HG03064 (cell line): ENCODE results near the gene FUT3.
"Not testable (repeated sequence)": the region's sequence is repeated elsewhere in the genome, so short reads cannot be mapped to it uniquely, and the experiment has no call there.

Experiments used
- ATAC-seq: cut with Tn5 transposase; IDR thresholded peaks from one replicate; pipeline ENCODE4 v1.9.1; 2021; ENCODE audit warnings: low read depth; ENCODE audit not compliant: unreplicated experiment

The FUT3 gene

DNA sequence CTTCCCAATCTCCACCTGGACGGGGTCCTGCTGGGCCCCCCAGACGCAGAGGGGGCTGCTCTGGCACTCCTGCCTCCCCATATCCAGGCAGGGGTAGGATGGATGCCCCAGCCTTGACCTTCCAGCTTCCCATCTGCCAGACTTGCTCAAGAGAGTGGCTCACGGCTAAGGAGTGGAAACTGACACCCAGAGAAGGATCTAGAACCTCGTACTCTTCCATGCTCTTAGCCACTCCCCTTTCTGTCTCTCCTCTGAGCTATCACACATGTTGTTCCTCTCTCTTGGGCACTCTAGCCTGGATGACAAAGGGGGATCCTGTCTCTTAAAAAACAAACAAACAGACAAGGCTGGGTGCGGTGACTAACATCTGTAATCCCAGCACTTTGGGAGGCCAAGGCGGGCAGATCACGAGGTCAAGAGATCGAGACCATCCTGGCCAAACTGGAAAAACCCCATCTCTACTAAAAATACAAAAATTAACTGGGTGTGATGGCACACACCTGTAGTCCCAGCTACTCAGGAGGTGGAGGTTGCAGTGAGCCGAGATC, 31.2 kb upstream of the FUT3 start:
- ATAC-seq, result no peak

DNA sequence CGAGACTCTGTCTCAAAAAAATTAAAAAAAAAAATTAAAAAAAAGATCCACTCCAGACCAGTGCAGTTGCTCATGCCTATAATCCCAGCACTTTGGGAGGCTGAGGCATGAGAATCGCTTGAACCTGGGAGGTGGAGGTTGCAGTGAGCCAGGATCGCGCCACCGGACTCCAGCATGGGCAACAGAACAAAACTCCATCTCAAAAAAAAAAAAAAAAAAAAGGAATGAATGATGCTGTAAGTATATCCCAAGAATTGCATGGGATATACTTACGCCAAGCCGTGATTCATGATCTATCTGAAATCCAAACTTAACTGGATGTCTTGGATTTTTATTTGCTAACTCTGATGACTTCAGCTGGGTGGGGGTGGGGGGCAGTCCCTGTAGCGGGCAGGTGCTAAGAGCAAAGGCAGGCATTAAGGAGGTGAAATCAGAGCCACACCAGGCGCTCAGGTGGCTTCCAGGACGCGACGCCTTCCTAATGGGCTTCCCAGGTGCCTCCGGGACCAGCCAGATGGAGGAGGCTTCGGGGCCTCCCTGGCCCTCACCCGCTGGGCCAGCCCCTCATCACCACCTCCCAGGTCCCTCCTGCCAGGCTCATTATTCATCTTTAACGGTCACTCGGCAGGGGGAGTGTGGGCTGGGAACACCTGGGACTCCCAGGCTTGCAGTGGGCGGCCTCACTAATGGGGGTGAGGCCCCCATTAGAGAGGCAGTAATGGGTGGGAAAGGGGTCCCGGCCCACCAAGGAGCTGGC, 30.5 kb upstream of the FUT3 start:
- ATAC-seq, result no peak

DNA sequence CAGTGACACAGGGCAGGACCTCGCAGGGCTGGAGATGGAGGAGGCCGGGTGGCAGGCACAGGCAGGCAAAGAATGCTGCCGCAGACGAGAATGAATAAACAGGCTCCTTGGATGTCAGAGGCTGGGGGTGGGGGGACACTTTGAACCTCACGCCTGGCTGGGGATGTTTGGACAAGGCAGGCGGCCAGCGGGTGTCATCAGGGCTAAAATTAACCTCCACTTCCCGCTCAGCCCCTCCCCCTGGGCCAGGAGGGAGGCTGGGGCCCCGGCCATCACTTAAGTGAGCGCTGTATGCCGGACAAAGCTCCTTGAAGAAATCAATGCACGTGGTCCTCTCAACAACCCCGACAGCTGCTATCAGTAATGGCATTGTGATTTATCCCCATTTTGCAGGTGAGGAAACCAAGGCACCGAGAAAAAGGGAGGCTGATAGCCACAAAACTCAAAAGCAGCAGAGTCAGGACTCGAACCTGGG, 29.4 kb upstream of the FUT3 start:
- no peak for ATAC-seq

DNA sequence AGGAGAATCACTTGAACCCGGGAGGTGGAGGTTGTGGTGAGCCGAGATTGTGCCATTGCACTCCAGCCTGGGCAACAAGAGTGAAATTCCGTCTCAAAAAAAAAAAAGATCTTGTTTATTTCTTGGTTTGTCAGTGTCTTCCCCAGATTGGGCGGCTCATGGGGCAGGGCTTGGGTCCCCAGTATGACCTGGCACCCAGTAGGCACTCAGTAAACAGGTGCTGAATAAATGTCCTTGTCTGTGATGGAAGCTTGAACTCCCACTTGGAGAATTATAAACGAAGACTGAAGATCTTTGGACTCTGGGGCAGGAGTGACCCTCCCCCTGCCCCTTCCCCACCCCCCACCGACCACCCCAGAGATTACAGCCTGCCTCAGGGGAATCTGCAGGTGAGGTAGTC, 28.9 kb upstream of the FUT3 start:
- no peak for ATAC-seq

DNA sequence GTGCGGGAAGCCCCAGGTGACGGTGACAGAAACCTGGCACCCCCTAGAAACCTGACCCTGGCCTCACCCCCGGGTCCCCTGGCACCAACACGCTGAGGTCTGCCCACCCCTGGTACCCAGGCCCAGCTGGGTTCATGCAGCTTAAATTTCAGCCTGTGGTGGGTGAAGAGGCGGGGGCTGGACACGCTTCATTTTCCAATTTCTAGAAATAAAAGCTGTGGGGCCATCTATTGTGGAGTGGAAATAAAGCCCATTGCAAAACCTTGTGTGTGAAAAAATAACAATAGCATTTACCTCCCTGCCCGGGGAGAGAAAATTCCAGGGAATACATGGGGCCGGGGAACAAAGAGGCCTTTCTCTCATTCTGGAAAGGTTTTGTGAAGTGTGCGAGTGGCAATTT, 26.6 kb upstream of the FUT3 start:
- ATAC-seq, result no peak

DNA sequence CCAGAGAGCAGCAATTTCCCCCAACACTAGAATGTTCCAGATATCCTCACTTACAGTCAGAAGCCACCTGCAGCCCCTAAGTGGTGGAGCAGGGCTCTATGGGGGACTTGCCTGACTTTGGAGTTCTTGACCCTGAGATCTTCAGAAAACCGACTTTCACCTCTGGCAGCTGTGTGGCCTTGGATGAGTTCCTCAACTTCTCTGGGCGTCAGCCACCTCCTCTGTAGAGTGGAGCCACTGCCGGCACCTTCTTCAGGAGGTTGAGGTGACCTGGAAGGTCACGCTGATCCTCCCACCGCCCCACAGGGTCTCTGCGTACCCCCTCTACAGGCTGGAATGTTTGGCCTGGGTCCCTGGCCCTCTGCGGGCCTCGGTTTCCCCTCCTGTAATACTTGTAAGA, 26.2 kb upstream of the FUT3 start:
- no peak for ATAC-seq

DNA sequence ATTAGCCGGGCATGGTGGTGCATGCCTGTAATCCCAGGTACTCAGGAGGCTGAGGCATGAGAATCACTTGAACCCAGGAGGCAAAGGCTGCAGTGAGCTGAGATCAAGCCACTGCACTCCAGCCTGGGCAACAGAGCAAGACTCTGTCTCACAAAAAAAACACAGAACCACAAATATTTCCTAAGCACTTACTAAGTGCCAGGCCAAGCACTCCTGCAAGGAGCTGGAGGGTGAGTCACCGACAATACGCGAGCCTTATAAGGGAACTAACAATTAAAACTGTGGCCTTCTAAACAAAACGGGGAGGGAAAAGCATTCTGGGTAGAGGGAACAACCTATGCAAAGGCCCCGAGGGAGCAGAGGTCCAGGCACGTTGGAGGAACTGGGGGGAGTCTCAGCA, 23.2 kb upstream of the FUT3 start:
- not testable (repeated sequence) for ATAC-seq

DNA sequence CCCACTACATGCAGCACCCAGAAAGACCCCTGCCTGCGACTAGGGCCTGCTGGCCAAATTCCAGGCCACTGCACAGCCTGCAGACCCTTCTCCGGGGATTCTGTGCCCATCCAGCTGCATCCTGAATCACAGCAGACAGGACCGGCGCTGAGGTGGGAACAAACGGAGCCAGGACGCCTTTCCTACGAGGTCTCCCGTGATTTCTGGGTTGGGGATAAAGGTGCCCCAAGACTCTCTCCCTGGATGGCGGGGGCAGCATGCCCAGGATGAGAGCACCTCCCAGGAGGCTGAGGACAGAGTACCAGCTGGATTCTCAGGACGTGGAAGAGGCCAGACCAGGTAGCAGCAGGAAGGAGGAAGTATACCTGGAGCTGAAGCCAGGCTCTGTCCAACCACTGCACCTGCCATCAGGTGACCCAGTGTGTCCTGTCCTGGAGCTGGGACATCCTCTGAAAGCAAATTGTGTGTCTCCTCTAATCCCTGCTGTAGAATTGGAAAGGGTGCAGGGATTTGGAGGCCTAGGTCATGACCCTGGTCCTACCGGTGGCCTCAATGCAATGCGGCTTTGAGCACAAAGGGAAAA, 22.5 kb upstream of the FUT3 start:
- no peak for ATAC-seq

DNA sequence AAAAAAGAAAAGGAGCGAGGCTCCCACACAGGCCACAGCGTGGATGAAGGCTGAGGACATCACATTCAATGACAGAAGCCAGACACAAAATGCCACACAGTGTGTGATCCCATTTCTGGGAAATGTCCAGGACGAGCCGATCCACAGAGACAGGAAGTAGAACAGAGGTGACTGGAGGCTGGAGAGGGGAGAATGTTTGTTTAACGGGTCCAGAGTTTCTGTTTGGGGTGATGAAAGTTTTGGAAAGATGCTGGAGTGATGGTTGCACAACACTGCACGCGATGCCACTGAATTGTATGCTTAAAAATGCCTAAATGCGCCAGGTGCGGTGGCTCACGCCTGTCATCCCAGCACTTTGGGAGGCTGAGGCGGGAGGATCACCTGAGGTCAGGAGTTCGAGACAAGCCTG, 19.7 kb upstream of the FUT3 start:
- no peak for ATAC-seq

DNA sequence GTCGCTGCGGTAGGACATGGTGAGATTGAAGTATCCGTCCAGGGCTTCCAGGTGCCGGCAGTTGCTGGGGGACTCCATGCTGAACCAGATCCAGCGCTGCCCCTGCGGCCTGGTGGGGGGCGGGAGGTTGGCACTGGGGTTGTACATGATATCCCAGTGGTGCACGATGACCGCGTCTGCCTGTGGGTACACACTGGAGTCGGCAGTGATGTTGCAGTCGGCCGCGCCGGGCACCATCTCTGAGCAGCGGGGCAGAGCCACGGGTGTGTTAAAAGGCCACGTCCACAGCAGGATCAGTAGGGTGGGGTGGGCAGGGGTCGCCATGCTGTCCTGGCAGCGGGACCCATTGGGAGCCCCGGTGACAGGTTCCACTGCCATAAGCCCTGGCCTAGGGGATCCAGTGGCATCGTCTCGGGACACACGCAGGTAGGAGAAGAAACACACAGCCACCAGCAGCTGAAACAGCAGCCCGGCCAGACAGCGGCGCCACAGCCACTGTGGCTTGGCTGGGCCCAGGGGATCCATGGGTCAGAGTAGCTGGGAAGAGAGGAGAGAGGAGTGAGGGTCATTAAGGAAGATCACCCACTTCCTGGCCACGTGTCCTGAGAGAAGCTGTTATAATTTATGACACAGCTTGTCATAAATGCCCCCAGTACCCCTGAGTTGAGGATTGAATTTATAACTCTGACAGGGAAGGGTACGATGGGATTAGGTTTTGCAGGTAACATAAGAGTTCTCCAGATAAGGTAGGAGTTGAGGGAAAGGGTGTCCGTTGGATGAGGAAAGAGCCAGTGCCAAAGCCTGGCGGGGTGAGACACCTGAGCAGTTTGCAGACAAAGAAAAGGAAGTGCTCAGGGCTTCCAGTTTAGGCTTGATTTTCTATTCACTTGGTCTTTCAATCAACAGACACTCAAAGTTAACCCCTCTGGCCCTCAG, 16.2 kb upstream of the FUT3 start:
- ATAC-seq, result no peak

DNA sequence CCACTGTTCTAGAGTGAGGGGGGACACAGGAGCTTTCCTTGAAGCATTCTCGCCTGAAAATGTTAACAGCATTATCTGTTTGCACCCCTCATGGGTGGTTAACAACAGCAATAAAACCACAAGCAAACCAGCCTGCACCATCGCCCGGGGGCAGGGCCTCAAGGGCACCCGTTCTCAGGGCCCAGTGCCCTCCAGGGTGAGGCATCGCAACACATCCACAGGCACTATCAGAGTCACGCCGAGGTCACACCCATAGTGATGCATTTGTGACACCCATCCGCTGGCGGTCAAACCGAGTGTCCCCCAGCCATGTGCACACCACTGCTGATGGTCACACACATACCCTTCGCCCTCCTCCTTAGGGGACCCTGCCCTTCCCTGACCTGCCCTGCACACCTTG, 14.5 kb upstream of the FUT3 start:
- ATAC-seq, result no peak

DNA sequence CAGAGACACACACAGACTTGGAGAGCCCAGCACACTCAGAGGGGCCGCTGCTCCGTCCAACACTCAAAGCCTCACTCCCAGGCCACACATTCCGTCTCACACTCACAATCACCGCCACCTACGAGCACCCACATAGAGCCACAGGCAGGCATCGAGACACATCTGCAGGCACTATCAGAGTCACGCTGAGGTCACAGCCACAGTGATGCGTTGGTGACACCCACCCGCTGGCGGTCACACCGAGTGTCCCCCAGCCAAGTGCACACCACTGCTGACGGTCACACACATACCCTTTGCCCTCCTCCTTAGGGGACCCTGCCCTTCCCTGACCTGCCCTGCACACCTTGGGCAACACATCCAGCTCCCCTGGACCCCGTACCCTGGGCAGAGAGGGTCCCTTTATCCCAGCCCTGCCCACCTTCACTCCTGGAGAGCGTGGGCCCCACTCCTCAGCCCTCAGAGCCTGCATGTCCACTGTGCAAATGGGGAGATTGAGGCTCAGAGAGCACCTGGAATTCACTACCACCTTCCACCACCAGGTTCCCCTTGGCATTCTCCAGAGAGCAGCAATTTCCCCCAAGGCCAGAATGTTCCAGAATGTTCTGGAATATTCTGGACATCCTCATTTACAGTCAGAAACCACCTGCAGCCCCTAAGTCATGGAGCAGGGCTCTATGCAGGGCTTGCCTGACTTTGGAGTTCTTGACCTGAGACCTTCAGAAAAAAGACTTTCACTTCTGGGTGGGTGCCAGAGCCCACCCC, 13.7 kb upstream of the FUT3 start:
- no peak for ATAC-seq

DNA sequence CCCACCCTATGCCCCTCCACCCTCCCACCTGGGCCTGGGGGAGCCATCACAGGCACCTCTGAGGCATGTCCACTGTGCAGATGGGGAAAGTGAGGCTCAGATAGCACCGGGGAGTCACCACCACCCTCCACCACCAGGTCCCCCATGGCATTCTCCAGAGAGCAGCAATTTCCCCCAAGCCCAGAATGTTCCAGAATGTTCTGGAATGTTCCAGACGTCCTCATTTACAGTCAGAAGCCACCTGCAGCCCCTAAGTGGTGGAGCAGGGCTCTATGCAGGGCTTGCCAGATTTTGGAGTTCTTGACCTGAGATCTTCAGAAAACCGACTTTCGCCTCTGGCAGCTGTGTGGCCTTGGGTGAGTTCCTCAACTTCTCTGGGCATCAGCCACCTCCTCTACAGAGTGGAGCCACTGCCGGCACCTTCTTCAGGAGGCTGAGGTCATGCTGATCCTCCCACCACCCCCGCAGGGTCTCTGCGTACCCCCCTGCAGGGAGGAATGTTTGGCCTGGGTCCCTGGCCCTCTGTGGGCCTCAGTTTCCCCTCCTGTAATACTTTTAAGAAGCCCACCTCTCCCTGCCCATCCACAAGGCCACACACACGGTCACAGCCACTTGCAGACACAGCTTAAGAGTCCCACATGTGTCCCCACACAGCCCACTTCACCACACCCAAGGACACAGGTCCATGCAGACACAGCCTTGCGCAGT, 12.9 kb upstream of the FUT3 start:
- no peak for ATAC-seq

DNA sequence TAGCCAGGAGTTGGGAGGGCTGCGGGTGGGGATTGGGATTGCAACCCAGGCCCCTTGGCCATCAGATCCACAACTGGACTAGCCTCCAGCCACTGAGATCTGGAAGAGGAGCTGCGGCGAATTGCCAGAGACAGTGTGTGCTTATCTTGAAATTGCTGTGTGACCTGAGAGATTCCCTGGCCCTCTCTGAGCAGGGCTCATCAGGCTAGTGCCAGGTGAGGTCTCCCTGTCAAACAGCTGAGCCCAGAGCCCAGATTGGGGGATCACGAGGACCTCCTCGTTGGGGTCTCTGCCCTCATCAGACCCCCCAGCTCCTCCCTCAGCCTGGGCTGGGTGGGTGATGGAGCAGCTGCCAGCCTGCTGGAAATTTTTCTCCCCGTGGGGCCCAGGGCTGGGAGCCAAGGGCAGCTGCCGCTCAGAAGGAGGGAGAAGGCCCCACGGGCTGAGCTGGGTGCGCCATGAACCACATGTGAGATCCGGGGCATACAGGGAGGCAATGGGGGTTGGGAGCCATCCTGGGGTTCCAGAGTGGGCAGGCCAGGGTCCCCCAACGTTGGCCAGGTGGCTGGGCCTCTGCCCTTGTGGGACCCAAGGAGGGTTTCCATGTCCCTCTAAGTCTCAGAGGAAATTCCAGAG, 11.9 kb upstream of the FUT3 start:
- no peak for ATAC-seq

DNA sequence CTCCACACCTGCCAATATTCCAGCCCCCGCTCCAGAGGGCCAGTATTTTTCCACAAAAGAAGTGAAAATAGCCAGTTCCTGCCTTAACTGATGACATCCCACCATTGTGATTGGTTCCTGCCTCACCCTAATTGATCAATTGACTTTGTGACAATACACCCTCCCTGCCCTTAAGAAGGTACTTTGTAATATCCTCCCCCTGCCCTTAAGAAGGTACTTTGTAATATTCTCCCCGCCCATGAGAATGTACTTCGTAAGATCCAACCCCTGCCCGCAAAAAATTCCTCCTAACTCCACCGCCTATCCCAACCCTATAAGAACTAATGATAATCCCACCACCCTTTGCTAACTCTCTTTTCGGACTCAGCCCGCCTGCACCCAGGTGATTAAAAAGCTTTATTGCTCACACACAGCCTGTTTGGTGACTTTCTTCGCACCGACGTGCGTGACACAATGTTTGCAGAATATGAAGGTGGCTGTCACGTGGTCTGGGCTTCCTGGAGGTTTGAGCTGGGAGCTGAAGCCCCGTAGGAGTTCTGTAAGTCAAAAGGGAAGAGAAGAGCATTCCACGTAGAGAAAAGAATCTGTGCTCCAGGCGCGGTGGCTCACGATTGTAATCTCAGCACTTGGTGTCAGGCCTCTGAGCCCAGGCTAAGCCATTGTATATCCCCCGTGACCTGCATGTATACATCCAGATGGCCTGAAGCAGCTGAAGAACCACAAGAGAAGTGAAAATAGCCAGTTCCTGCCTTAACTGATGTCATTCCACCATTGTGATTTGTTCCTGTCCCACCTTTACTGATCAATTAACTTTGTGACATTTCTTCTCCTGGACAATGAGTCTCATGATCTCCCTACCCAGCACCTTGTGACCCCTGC, 6.2 kb upstream of the FUT3 start:
- ATAC-seq, result no peak

DNA sequence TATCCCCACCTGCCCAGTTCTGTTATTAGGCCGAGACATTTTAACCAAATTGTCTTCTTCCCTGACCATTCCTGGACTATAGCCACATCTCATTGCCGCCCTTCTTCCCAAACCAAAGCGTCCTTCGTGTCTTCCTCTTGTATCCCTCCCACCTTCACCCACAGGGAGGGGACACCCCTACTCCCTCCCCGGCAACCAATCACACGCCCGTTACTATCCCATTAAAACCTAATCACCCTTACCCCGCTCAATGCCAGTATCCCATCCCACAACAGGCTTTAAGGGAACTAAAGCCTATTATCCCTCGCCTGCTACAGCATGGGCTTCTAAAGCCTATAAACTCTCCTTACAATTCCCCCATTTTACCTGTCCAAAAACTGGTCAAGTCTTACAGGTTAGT, 3.9 kb upstream of the FUT3 start:
- ATAC-seq, result not testable (repeated sequence)

DNA sequence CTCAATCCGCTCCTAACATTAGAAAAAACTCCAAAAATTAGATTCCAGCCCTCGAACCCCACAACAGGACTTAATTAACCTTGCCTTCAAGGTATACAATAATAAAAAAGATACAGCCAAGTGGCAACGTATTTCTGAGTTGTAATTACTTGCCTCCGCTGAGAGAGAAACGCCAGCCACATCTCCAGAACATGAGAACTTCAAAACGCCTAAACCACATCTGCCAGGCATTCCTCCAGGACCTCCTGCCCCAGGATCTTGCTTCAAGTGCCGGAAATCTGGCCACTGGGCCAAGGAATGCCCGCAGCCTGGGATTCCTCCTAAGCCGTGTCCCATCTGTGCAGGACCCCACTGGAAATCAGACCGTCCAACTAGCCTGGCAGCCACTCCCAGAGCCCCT, 2.9 kb upstream of the FUT3 start:
- not testable (repeated sequence) for ATAC-seq

DNA sequence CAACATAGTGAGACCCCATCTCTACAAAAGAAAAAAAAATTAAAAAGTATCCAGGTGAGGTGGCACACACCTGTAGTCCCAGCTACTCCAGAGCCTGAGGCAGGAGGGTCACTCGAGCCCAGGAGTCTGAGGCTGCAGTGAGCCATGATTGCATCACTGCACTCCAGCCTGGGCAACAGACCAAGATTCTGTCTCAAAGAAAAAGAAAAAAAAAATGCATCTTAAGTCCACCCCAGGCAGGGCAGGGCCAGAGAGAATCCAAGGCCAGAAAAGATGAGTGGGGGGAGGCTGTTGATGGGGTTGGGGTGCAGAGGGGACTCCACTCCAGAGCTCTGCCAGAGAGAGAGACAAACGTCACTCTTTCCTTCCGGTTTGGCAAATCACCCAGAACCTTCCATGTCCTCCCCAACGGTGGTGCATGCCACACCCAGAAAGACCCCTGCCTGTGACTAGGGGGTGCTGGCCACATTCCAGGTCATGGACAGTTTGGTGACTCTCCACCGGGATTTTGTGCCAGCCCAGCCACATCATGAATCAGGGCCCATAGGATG, 431 bp downstream of the FUT3 start:
- ATAC-seq, result no peak
